ENCODE data around the gene RALB.
"Not testable (repeated sequence)": the region's sequence is repeated elsewhere in the genome, so short reads cannot be mapped to it uniquely, and the experiment has no call there.

RALB gene

GRCh38 chr2:120293096-120294007 lies 40.7 kb downstream of the RALB start:
- DNase-seq (ENCODE audit: low spot score), result no peak

DNA sequence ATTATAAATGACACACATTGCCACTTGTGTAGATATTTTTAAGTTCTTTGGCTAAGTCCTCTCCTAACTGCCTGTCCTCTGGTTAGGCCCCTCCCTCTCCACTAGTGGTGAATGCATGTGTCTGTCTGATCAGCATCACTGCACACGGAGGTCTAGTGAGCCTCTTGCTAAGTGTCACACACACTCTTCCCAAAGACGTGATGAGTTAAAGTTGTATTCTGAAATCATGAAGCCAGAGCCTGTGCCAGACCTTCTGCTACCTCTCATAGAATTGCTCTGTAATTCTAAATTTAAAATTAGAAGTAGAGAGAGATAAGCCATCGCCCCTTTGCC lies 41.3 kb downstream of the RALB start:
- DNase-seq (ENCODE audit: low spot score), result no peak

DNA sequence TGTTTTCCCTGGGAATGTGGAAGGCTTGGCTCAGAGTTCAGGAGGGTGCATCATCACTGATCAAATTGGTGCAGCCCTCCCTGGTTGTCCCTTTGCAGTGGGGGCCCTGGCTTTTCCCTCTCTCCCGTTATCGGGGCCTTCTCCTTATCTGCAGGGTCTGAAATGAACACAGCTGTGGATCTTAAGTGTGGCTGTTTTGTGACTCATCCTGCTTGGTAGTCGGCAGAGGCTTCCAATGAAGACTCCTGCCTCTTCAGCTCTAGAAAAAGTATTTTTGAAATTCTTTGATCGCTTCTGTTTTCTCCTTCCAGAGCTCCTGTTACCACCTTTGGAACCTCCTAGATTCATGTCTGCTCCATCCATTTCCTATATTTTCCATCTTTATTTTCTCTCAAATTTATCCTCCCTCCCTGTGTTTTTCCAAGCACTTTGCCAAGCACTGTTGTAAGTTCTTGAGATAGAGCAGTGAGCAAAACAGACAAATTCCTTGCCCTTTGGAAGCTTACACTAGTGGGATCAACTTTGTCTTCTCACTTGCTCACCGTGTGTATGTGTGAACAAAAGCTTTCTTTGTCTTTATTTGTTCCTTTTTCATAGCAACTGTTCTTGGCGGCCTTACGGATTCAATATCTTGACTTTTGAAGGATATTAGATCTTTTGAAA lies 45.7 kb downstream of the RALB start:
- no peak for DNase-seq (ENCODE audit: low spot score)

GRCh38 chr2:120299004-120299403 lies 46.4 kb downstream of the RALB start:
- no peak for DNase-seq (ENCODE audit: low spot score)

GRCh38 chr2:120299561-120299960 lies 46.9 kb downstream of the RALB start:
- DNase-seq (ENCODE audit: low spot score), result no peak

DNA sequence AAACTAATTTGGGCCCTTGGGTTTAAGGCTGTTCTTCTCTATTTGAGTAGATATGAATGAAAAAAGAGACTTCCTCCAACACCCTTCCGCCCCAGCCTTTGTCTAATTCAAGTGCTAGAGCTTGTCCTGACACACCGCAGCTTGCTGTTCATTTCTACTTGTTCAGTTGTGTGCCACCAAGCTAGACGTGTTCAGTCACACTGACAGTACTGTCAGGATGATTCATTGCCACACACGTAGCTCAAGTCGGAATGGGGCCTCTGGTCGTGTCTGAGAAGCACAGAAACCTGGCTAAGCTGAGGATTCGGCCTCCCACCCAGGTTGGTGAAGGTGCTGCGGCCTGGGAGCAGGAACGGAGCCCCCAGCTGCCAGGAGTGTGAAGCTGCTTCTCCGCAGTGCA lies 47.7 kb downstream of the RALB start:
- no peak for DNase-seq (ENCODE audit: low spot score)

DNA sequence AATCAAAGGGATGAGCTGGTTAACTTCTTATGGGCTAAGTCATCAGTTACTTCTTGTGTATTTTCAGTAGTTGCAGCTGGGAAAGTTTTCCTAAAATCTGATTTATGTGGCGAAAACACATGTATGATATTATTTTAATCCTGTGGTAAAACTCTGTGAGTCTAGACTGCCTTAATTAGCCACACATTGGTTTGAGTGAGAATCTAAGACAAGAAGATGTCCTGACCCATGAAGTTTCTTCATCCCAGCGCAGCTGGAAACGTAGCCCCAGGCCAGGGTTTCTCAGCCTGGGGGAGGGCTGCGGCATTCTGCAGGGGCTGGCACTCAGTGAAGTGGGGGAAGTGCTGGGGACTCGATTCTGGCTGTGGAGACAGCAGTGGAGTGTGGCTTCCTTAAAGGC lies 48.6 kb downstream of the RALB start:
- no peak for DNase-seq (ENCODE audit: low spot score)

DNA sequence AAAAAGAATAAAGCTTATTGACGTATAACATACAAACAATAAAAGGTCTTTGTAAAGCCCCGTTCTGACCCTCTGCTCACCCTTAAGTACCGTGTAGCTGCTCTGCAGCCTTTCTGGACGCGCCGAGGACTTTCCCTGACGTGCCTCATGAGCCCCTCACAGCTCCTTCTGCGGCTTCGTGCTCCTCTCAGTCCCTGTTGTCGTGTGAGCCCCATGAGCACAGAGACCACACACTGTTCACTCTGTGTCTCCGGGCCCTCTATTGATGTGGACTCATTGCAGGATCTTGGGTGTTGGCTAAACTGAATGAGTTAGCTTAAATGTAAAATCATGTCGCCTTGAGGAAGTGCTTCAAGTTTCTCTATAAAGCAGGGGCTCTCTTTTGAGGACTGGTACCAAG lies 49.6 kb downstream of the RALB start:
- no peak for DNase-seq (ENCODE audit: low spot score)

GRCh38 chr2:120303177-120303576 lies 50.5 kb downstream of the RALB start:
- no peak for DNase-seq (ENCODE audit: low spot score)

GRCh38 chr2:120305296-120305695 lies 52.6 kb downstream of the RALB start:
- DNase-seq (ENCODE audit: low spot score), result peak; percentile 29

DNA sequence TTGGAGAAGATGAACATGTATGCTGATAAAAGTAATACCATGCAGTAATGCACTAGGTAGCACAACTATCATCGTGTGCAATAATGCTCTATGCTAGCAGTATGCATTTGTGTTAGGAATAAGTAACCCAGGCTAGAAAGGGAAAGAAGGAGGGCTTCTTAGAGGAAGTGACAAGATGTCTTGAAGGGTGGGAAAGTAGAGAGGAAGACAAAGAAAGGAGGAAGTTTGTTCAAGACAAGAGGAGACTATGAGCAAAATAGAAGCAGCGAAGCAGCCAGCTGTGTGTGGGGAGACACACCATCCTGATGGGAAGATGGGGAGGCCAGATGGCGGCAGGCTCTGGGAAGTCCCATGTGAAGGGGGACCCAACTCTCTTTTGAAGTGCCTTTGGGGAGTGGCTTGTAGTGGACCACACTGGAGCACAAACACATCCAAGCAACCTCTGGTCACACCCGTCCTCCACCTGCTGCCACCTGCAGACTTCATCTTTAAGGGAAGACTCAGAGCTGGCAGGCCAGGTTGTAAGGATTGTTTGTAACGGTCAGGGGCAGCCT lies 53.4 kb downstream of the RALB start:
- no peak for DNase-seq (ENCODE audit: low spot score)

DNA sequence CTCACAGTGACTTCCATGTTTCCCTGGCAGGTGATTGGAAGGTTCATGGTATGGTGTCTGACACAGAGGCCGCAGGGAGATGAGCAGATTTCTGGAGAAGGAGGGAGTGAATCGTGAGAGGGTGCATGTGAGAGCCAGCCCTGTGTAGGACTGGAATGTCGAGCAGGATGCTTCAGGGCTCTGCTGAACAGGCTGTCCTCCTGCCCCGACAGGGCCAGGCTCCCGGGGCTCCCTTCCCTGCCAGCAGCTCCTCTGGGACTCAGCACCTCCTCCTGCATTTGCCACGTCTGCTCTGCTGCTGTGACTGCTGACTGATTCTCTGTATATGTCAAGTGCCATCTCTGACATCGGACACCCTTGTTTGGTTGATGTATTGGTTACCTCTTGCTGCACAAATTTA lies 54.8 kb downstream of the RALB start:
- DNase-seq (ENCODE audit: low spot score), result no peak

DNA sequence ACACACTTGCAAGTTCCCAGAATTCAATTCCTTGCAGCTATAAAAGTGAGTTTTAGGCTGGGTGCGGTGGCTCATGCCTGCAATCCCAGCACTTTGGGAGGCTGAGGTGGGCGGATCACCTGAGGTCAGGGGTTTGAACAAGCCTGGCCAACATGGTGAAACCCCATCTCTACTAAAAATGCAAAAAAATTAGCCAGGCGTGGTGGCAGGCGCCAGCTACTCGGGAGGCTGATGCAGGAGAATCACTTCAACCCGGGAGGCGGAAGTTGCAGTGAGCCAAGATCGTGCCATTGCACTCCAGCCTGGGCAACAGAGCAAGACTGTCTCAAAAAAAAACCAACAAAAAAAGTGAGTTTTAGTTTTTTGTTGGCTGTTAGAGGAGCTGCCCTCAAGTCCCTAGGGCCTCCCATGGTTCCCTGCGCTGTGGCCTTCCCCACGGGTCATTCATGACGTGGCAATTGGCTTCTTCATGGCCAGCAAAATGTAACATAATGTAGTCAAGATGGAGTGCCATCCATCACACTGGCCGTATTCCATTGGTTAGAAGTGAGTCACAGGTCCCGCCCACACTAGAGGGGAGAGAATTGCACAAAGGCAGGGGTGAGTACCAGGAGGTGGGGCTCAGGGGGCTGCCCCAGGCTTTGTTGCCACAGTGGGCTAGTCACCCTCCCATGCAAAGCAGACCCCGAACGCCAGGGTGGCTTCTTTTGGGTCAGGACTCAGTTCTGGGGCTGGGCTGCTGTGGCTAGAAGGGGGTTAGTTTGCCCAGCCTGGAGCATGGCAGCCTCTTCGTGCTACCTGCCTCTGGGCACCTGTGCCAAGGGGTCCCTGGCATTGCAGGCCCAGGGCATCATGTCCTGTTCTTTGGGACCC lies 55.6 kb downstream of the RALB start:
- DNase-seq (ENCODE audit: low spot score), result no peak

GRCh38 chr2:120310136-120310535 lies 57.5 kb downstream of the RALB start:
- no peak for DNase-seq (ENCODE audit: low spot score)

GRCh38 chr2:120310841-120311240 lies 58.2 kb downstream of the RALB start:
- DNase-seq (ENCODE audit: low spot score), result not testable (repeated sequence)

DNA sequence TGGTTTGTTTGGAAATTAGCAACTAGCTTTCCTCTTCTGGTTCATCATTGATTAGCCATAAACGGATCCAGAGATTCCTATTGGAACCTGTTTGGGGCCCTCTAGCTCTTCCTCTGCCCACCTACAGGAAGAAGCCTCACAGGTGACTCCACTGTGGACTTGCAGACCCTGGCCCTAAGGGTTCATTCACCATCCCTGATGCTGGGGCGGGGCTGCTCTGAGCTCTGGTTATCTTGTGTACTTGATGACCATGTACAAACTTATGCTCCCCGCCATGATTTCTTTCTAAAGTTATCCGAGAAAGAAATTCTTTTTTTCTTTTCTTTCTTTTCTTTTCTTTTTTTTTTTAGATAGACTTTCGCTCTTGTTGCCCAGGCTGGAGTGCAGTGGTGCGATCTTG lies 59.4 kb downstream of the RALB start:
- DNase-seq (ENCODE audit: low spot score), result no peak

- peak; percentile 55 for DNase-seq (ENCODE audit: low spot score)
These were observed 60.4 kb downstream of the RALB start for GRCh38 chr2:120312860-120313694.

DNA sequence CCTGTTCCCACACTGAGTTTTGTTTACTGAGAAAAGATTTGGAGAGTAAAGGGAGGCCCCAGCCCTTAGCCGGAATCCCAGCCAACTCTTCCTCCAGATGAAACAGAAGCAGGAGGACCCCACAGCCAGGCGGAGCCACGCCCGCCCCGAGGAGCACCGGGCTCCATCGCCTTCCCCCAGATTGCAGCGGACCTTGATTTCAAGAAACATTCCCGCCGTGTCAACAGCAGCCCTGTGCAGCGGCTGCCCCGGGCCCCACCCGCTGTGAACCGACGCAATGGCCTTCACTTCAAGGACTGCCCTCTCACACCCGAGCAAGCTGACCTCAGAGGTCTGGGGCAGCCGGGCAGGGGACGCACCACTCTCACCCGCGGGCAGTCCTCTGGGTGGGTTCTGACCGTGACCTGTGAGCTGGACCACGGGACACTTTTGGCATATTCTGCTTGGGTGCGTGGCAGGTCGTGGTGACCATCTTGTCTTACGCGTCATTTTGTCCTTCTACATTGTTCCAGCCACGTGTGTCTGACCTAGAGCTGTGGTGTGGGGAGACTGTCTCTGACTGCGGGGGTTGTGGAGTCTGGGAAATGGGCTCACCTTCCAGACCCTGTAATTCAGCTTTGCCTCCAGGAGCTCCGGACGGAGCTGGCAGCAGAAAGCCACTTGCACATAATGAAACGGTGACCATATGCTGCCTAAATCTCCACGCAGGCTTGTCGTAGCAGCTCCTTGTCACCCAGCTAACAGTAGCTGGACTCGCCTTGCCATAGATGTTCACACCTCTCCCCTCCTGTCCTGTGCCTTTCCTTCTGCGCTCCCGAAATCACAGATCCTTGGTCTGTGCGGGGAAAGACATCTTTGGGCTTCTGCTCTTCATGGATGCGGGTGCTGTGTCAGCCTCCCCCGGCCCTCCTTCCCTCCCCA lies 61.3 kb downstream of the RALB start:
- no peak for DNase-seq (ENCODE audit: low spot score)

DNA sequence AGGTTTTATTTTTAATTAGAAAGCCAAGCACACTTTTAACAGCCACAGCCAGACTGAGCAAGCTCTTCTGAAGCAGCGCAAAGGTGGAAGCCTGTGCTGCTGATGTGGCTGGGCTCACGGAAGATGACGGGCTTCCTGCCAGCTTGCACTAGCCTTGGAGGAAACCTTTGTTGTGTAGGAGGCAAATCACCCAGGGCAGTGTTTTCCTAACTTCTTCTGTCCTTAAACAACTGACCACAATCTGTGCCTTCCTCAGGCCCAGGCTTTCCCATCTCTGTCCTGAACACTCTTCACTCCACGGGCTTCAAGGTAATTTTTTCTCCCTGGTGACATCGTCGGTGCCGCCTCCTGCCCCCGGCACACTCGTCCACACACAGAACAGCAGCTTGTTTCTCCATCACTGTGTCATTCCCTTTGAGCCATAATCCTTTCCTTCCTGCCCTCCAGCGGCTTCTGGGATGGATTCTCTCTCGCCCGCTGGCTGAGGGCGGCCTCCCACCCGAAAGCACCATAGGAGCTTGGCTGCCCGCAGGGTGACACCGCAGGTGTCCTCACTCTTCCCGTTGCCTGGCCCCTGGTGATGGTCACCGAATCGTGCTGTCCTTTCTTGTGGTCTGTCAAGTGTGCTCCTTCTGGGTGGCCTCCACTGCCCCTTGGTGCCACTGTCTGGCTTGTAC lies 62.2 kb downstream of the RALB start:
- no peak for DNase-seq (ENCODE audit: low spot score)

Data from SK-N-DZ (cell line).